ENCODE data around the gene ARL8A. TPM values are rescaled to one million over a fixed set of nuclear protein-coding genes. Genes with fewer than 3 reads are reported as not detected.

Gene ARL8A
- total and polyA plus RNA-seq, 2 experiments from 2014 or later, result 30.3 to 32.7 TPM

GRCh38 chr1:202172015-202172355 lies 27.4 kb upstream of the ARL8A start:
- H2AFZ ChIP-seq, result no peak overlapping the region
- TF ChIP-seq EZH2phosphoT487 (IDR thresholded peaks at IDR 0.05; ENCODE audit: unreplicated experiment) (no peak), ZNF114 (CRISPR knock-in tag; IDR thresholded peaks at IDR 0.05) (no peak), ZNF462 (CRISPR knock-in tag; IDR thresholded peaks at IDR 0.05) (no peak), ETS1 (IDR thresholded peaks at IDR 0.05) (no peak), ZNF331 (CRISPR knock-in tag; IDR thresholded peaks at IDR 0.05; ENCODE audit: low read depth) (no peak), EZH2 (IDR thresholded peaks at IDR 0.05; ENCODE audit: low read depth, unreplicated experiment) (no peak)
- ATAC-seq, result no peak
- peaks cover 10% of the 10 kb centered on the region for H3K4me1 Mint-ChIP-seq
- H3K4me2 ChIP-seq, result no peak overlapping the region
- no peaks in the 10 kb centered on the region for H3K36me3 Mint-ChIP-seq (ENCODE audit: low read depth)
- no peaks in the 10 kb centered on the region for H3F3A ChIP-seq (replicated peaks; ENCODE audit: low read depth)
- DNase-seq (ENCODE audit: low spot score), result no peak
- H3K27ac Mint-ChIP-seq, result no peak overlapping the region
- H3K36me3 ChIP-seq (ENCODE audit: insufficient read depth), result no peaks in the 10 kb centered on the region
- no peak overlapping the region for H3K4me3 ChIP-seq
- H3K27me3 ChIP-seq (ENCODE audit: insufficient read depth), result no peaks in the 10 kb centered on the region
- no peak overlapping the region for H3K4me3 Mint-ChIP-seq
- H3K27me3 Mint-ChIP-seq (ENCODE audit: insufficient read depth, low read depth, poor library complexity), result peaks cover 18% of the 10 kb centered on the region
- no peaks in the 10 kb centered on the region for H3K9me2 ChIP-seq (ENCODE audit: insufficient read depth)
- H3K27ac ChIP-seq (ENCODE audit: low read depth), result no peak overlapping the region
- H3K79me2 ChIP-seq (replicated peaks; ENCODE audit: insufficient read depth), result no peaks in the 10 kb centered on the region
- no peaks in the 10 kb centered on the region for H3K4me1 ChIP-seq (ENCODE audit: insufficient read depth)
- H3K9me3 Mint-ChIP-seq, result no peaks in the 10 kb centered on the region
- no peaks in the 10 kb centered on the region for H4K20me1 ChIP-seq (replicated peaks; ENCODE audit: insufficient read depth)
